K562 (cell line): ENCODE data around the gene ELAVL3. TPM values are rescaled to one million over a fixed set of nuclear protein-coding genes. Genes with fewer than 3 reads are reported as not detected.

Source experiments
- ASH1L ChIP-seq: fragments of 450-650 bp; IDR thresholded peaks from 2 replicates; pipeline ENCODE4 v1.6.1; 2018; ENCODE audit warnings: borderline replicate concordance, mild to moderate bottlenecking, low read depth; ENCODE audit not compliant: partially characterized antibody
- GATAD2B ChIP-seq: fragments of 450-650 bp; IDR thresholded peaks from 2 replicates; pipeline ENCODE4 v1.6.1; 2017; ENCODE audit warnings: mild to moderate bottlenecking, borderline replicate concordance
- KDM5B ChIP-seq: fragments of 200-600 bp; sonication (generic); IDR thresholded peaks from 2 replicates; pipeline ENCODE4 v1.6.1; 2012; ENCODE audit warnings: low read depth, mild to moderate bottlenecking, moderate library complexity, low read length, control low read depth, inconsistent platforms; ENCODE audit not compliant: insufficient replicate concordance
- PHB2 ChIP-seq: fragments of 450-650 bp; IDR thresholded peaks from 2 replicates; pipeline ENCODE4 v1.6.1; 2017; ENCODE audit warnings: low read depth
- TBL1XR1 ChIP-seq, 2 experiments: IDR thresholded peaks; 2 replicates each; pipeline ENCODE4 v1.6.1; 2012; ENCODE audit warnings: improper control_type of control experiment in 2 of 2, low read length in 2 of 2, mild to moderate bottlenecking in 1 of 2
- TFAM ChIP-seq: fragments of 250-450 bp; sonication (Bioruptor Pico); conservative IDR thresholded peaks from 2 replicates; pipeline ENCODE4 v1.5.0; 2021; ENCODE audit warnings: mild to moderate bottlenecking, moderate library complexity
- ZNF133 ChIP-seq: fragments of 250-450 bp; sonication (Bioruptor Pico); IDR thresholded peaks from 2 replicates; pipeline ENCODE4 v1.4.0; 2020; ENCODE audit warnings: mild to moderate bottlenecking
- polyA plus RNA-seq, 8 experiments: library from polyadenylated mRNA; depleted of rRNA in 4 of 8; stranded (reverse) in 5 of 8; unstranded in 3 of 8; fragments of >200 nt; fragmentation: Nextera tagmentation in 2 of 8; fragmentation: Illumina TruSeq in 1 of 8; extraction: Ambion mirVana in 2 of 8; extraction: Trizol in 1 of 8; gene quantifications; 2 replicates each; pipeline versions ENCODE4 v1.2.1 to v1.2.3, GENCODE V29; 2011 to 2014; ENCODE audit warnings: inconsistent platforms in 1 of 8, missing spikeins in 1 of 8
- total RNA-seq, 7 experiments: library from RNA; depleted of rRNA in 6 of 7; stranded (reverse); fragments of >200 nt in 6 of 7; fragmentation: Illumina TruSeq in 2 of 7; extraction: Trizol in 2 of 7; gene quantifications; 2 replicates each; pipeline versions ENCODE4 v1.2.1 to v1.2.3, GENCODE V29; 2011 to 2021; ENCODE audit warnings: low replicate concordance in 1 of 7
- TF ChIP-seq, protein P1 (sequence below): fragments of 450-650 bp; formaldehyde crosslinking; IDR thresholded peaks from 2 replicates; pipeline ENCODE4 v1.4.0; 2020; ENCODE audit warnings: mild to moderate bottlenecking, moderate library complexity
- TF ChIP-seq, protein P2 (sequence below): IDR thresholded peaks from 2 replicates; pipeline ENCODE4 v1.6.1; 2014; ENCODE audit warnings: antibody characterized with exemption
- TF ChIP-seq, protein P3 (sequence below): conservative IDR thresholded peaks from 2 replicates; pipeline ENCODE4 v1.6.1; 2011; ENCODE audit warnings: low read depth, mild to moderate bottlenecking, low read length; ENCODE audit not compliant: control insufficient read depth
- TF ChIP-seq, protein P4 (sequence below): fragments of 450-650 bp; IDR thresholded peaks from 2 replicates; pipeline ENCODE4 v1.6.1; 2016; ENCODE audit warnings: low read depth
- TF ChIP-seq, protein P5 (sequence below), 3 experiments: fragments of 200-800 bp in 1 of 3; sonication (Bioruptor generic) in 1 of 3; sonication (generic) in 1 of 3; formaldehyde crosslinking in 1 of 3; IDR thresholded peaks; 2 replicates each; pipeline versions ENCODE4 v1.6.1 to v1.8.0; 2016 to 2022; ENCODE audit warnings: mild to moderate bottlenecking in 2 of 3, missing compliant biosample characterization in 2 of 3, missing genetic modification characterization in 2 of 3, missing genetic modification reagents in 1 of 3

ELAVL3 gene
- total and polyA plus RNA-seq, 9 of the 15 experiments (the other 6 are each of a cell fraction or from before 2014, with no cell fraction given) = not detected

DNA sequence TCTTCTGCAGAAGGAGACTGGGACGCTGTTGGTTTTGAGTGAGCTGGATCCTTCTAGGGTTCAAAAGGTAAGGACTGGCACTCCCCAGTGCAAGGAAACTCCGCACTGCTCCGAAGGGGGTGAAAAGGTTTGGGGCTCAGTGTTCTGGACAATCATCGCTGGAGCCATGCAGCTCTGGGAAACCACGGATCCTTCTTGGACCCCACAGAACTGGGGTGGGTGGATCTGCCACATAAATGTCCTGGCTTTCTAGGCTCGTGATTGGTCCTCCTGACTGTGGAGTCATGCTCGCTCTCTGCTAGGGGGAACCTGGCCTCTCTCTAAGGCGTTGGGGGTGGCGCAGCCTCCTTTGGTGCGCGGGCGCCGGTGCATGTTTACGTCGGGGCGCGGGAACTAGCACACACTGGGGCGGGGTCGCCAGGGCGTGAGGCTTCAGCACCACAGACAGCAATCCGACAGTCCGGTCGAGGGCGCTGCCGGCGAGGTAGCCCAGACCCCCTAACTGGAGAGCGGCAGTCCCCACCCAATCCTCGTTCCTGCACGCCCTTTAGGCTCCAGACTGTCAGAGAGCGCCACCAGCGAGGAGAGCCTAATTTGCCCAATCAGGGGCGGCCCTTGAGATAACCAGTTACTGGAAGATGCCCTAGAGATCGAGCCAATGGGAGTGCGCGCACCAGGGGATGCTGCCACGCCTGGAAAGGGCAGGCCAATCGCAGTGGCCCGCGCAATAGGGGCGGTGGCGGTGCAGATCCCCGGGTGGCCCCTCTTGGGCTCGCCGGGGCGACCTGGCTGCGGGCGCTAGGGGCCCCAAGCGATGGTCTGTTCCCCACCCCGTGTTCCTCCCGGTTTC, 913 bp upstream of the ELAVL3 start (continued):
- TF ChIP-seq, protein P1, sequence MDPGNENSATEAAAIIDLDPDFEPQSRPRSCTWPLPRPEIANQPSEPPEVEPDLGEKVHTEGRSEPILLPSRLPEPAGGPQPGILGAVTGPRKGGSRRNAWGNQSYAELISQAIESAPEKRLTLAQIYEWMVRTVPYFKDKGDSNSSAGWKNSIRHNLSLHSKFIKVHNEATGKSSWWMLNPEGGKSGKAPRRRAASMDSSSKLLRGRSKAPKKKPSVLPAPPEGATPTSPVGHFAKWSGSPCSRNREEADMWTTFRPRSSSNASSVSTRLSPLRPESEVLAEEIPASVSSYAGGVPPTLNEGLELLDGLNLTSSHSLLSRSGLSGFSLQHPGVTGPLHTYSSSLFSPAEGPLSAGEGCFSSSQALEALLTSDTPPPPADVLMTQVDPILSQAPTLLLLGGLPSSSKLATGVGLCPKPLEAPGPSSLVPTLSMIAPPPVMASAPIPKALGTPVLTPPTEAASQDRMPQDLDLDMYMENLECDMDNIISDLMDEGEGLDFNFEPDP = no peak
- TF ChIP-seq PHB2 (no peak), KDM5B (peak; percentile 18), ZNF133 (CRISPR knock-in tag) (no peak), TFAM (CRISPR knock-in tag) (no peak), TBL1XR1 (IDR thresholded peaks at IDR 0.05; ENCODE audit: low read length in 2 of 2) (no peak), GATAD2B (no peak), ASH1L (peak; percentile 65)
- TF ChIP-seq, protein P2, sequence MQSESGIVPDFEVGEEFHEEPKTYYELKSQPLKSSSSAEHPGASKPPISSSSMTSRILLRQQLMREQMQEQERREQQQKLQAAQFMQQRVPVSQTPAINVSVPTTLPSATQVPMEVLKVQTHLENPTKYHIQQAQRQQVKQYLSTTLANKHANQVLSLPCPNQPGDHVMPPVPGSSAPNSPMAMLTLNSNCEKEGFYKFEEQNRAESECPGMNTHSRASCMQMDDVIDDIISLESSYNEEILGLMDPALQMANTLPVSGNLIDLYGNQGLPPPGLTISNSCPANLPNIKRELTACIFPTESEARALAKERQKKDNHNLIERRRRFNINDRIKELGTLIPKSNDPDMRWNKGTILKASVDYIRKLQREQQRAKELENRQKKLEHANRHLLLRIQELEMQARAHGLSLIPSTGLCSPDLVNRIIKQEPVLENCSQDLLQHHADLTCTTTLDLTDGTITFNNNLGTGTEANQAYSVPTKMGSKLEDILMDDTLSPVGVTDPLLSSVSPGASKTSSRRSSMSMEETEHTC = no peak
- TF ChIP-seq, protein P3, sequence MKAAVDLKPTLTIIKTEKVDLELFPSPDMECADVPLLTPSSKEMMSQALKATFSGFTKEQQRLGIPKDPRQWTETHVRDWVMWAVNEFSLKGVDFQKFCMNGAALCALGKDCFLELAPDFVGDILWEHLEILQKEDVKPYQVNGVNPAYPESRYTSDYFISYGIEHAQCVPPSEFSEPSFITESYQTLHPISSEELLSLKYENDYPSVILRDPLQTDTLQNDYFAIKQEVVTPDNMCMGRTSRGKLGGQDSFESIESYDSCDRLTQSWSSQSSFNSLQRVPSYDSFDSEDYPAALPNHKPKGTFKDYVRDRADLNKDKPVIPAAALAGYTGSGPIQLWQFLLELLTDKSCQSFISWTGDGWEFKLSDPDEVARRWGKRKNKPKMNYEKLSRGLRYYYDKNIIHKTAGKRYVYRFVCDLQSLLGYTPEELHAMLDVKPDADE = peak; percentile 23; the same call in 1 of the 2 replicates
- TF ChIP-seq, protein P4, sequence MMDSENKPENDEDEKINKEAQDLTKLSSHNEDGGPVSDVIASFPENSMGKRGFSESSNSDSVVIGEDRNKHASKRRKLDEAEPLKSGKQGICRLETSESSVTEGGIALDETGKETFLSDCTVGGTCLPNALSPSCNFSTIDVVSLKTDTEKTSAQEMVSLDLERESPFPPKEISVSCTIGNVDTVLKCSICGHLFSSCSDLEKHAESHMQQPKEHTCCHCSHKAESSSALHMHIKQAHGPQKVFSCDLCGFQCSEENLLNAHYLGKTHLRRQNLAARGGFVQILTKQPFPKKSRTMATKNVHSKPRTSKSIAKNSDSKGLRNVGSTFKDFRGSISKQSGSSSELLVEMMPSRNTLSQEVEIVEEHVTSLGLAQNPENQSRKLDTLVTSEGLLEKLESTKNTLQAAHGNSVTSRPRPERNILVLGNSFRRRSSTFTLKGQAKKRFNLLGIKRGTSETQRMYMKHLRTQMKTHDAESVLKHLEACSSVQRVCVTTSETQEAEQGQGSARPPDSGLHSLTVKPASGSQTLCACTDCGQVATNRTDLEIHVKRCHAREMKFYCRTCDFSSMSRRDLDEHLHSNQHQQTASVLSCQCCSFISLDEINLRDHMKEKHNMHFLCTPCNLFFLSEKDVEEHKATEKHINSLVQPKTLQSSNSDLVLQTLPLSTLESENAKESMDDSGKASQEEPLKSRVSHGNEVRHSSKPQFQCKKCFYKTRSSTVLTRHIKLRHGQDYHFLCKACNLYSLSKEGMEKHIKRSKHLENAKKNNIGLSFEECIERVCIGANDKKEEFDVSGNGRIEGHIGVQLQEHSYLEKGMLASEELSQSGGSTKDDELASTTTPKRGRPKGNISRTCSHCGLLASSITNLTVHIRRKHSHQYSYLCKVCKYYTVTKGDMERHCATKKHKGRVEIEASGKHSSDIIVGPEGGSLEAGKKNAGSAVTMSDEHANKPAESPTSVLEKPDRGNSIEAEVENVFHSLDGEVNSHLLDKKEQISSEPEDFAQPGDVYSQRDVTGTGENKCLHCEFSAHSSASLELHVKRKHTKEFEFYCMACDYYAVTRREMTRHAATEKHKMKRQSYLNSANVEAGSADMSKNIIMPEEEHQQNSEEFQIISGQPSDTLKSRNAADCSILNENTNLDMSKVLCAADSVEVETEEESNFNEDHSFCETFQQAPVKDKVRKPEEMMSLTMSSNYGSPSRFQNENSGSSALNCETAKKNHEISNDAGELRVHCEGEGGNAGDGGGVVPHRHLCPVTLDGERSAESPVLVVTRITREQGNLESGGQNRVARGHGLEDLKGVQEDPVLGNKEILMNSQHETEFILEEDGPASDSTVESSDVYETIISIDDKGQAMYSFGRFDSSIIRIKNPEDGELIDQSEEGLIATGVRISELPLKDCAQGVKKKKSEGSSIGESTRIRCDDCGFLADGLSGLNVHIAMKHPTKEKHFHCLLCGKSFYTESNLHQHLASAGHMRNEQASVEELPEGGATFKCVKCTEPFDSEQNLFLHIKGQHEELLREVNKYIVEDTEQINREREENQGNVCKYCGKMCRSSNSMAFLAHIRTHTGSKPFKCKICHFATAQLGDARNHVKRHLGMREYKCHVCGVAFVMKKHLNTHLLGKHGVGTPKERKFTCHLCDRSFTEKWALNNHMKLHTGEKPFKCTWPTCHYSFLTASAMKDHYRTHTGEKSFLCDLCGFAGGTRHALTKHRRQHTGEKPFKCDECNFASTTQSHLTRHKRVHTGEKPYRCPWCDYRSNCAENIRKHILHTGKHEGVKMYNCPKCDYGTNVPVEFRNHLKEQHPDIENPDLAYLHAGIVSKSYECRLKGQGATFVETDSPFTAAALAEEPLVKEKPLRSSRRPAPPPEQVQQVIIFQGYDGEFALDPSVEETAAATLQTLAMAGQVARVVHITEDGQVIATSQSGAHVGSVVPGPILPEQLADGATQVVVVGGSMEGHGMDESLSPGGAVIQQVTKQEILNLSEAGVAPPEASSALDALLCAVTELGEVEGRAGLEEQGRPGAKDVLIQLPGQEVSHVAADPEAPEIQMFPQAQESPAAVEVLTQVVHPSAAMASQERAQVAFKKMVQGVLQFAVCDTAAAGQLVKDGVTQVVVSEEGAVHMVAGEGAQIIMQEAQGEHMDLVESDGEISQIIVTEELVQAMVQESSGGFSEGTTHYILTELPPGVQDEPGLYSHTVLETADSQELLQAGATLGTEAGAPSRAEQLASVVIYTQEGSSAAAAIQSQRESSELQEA = no peak
- TF ChIP-seq, protein P5, sequence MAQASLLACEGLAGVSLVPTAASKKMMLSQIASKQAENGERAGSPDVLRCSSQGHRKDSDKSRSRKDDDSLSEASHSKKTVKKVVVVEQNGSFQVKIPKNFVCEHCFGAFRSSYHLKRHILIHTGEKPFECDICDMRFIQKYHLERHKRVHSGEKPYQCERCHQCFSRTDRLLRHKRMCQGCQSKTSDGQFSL (CRISPR knock-in tag; IDR thresholded peaks at IDR 0.05) = peak; percentile 60
- TF ChIP-seq, protein P5 (tag; IDR thresholded peaks at IDR 0.05) = no peak
